Tongue (tissue), 2 donors: ENCODE results near the gene SRSF4. TPM values are rescaled to one million over a fixed set of nuclear protein-coding genes. Genes with fewer than 3 reads are reported as not detected.
"Not testable (repeated sequence)": the region's sequence is repeated elsewhere in the genome, so short reads cannot be mapped to it uniquely, and the experiment has no call there.

Experiments used
- DNase-seq: peaks from one replicate; pipeline ENCODE4 v3.0.0-alpha.2; 2015
- total RNA-seq: library from RNA; depleted of rRNA; stranded (reverse); fragments of >200 nt; gene quantifications from one replicate; pipeline ENCODE4 v1.2.3, GENCODE V29; 2014

SRSF4 gene
- total RNA-seq, result 56.2 TPM

GRCh38 chr1:29181413-29182225 is at the start of gene SRSF4:
Gene SRSF4, minus strand, starts transcription at chr1:29181900. Its CDS starts 148 bp downstream, at chr1:29181752.
- peak; percentile 99 for DNase-seq

GRCh38 chr1:29230553-29231378 is 49.1 kb upstream of the SRSF4 start, which contains the start of gene MECR:
Gene MECR, minus strand, starts transcription at chr1:29230934. Its CDS starts 28 bp downstream, at chr1:29230906.
- peak; percentile 96 for DNase-seq

- no peak for DNase-seq
These were observed 48.5 kb upstream of the SRSF4 start for GRCh38 chr1:29230204-29230552.

- DNase-seq, result no peak
These were observed 45.8 kb upstream of the SRSF4 start for GRCh38 chr1:29227511-29227910.

- no peak for DNase-seq
These were observed 43.7 kb upstream of the SRSF4 start for GRCh38 chr1:29225361-29225760.

- DNase-seq, result no peak
These were observed 42.7 kb upstream of the SRSF4 start for GRCh38 chr1:29224356-29224837.

GRCh38 chr1:29223521-29223920 is 41.8 kb upstream of the SRSF4 start:
- DNase-seq, result no peak

- DNase-seq, result no peak
These were observed 41.0 kb upstream of the SRSF4 start for GRCh38 chr1:29222686-29223085.

GRCh38 chr1:29222260-29222659 is 40.6 kb upstream of the SRSF4 start:
- DNase-seq, result not testable (repeated sequence)

- no peak for DNase-seq
These were observed 39.6 kb upstream of the SRSF4 start for GRCh38 chr1:29221296-29221695.

GRCh38 chr1:29218223-29218622 is 36.5 kb upstream of the SRSF4 start:
- DNase-seq, result no peak

- DNase-seq, result no peak
These were observed 35.9 kb upstream of the SRSF4 start for GRCh38 chr1:29217633-29218032.

GRCh38 chr1:29213055-29213454 is 31.4 kb upstream of the SRSF4 start:
- no peak for DNase-seq

- peak; percentile 25 for DNase-seq
These were observed 29.7 kb upstream of the SRSF4 start for GRCh38 chr1:29211086-29212030.

- peak; percentile 40 for DNase-seq
These were observed 28.8 kb upstream of the SRSF4 start for GRCh38 chr1:29210278-29211085.

GRCh38 chr1:29209173-29209572 is 27.5 kb upstream of the SRSF4 start:
- DNase-seq, result no peak

- DNase-seq, result no peak
These were observed 26.7 kb upstream of the SRSF4 start for GRCh38 chr1:29208442-29208841.

- peak; percentile 99 for DNase-seq
These were observed 21.1 kb upstream of the SRSF4 start for GRCh38 chr1:29202584-29203340.

- DNase-seq, result peak; percentile 87
These were observed 20.4 kb upstream of the SRSF4 start for GRCh38 chr1:29202053-29202452.

GRCh38 chr1:29201595-29202051 is 19.9 kb upstream of the SRSF4 start:
- DNase-seq, result peak; percentile 25
